UCSD-AML1 (cell line): ENCODE results near the gene PSMB5.
"Not testable (repeated sequence)": the region's sequence is repeated elsewhere in the genome, so short reads cannot be mapped to it uniquely, and the experiment has no call there.

Source experiments
- DNase-seq: peaks from one replicate; lab custom pipeline; 2025; ENCODE audit not compliant: unreplicated experiment; lab: John Stamatoyannopoulos, UW

Gene PSMB5

GRCh38 chr14:23015618-23016017, 19.1 kb downstream of the PSMB5 start:
- DNase-seq, result no peak

GRCh38 chr14:23013749-23014054, 21.0 kb downstream of the PSMB5 start:
- DNase-seq, result not testable (repeated sequence)

GRCh38 chr14:23013054-23013748, 21.5 kb downstream of the PSMB5 start:
- DNase-seq, result no peak

- DNase-seq, result peak; percentile 78
Observed at GRCh38 chr14:23009939-23010726, 24.6 kb downstream of the PSMB5 start, which contains the start of gene C14orf93. TSS of gene C14orf93 (minus strand) at chr14:23010143. CDS start at chr14:22999023, 11,120 bp downstream.

- no peak for DNase-seq
Observed at GRCh38 chr14:23009483-23009938, 25.2 kb downstream of the PSMB5 start.

- no peak for DNase-seq
Observed at GRCh38 chr14:23008831-23009230, 25.9 kb downstream of the PSMB5 start.

- peak; percentile 95 for DNase-seq
Observed at GRCh38 chr14:23006544-23007419, 27.9 kb downstream of the PSMB5 start.

GRCh38 chr14:23006188-23006534, 28.5 kb downstream of the PSMB5 start:
- DNase-seq, result no peak

- DNase-seq, result no peak
Observed at GRCh38 chr14:23005451-23006187, 29.1 kb downstream of the PSMB5 start.

- not testable (repeated sequence) for DNase-seq
Observed at GRCh38 chr14:23004274-23004673, 30.4 kb downstream of the PSMB5 start.

- no peak for DNase-seq
Observed at GRCh38 chr14:23002592-23002991, 32.1 kb downstream of the PSMB5 start.

- no peak for DNase-seq
Observed at GRCh38 chr14:23000860-23001259, 33.8 kb downstream of the PSMB5 start.

- no peak for DNase-seq
Observed at GRCh38 chr14:22998329-22999012, 36.2 kb downstream of the PSMB5 start.

GRCh38 chr14:22997676-22998323, 36.9 kb downstream of the PSMB5 start:
- no peak for DNase-seq

- DNase-seq, result no peak
Observed at GRCh38 chr14:22996768-22997654, 37.7 kb downstream of the PSMB5 start.

- DNase-seq, result no peak
Observed at GRCh38 chr14:22995889-22996625, 38.6 kb downstream of the PSMB5 start.

- no peak for DNase-seq
Observed at GRCh38 chr14:22994762-22995275, 39.9 kb downstream of the PSMB5 start.

- no peak for DNase-seq
Observed at GRCh38 chr14:22993517-22993916, 41.2 kb downstream of the PSMB5 start.
